Epithelial cell of esophagus (primary cell): ENCODE data around the gene ADORA1.

Source experiments
- DNase-seq: peaks from one replicate; pipeline ENCODE4 v3.0.0; 2010; ENCODE audit warnings: low read depth
- H3K4me3 ChIP-seq: 2 replicates; pipeline ENCODE4 v1.5.1; 2011; ENCODE audit warnings: mild to moderate bottlenecking, low read length, control low read depth
- TF ChIP-seq, protein P1 (sequence below): IDR thresholded peaks from 2 replicates; pipeline ENCODE4 v1.5.1; 2011; ENCODE audit warnings: low read depth, mild to moderate bottlenecking, low read length, control low read depth, inconsistent platforms; ENCODE audit not compliant: insufficient read depth; ENCODE audit errors: missing control alignments

The ADORA1 gene

DNA sequence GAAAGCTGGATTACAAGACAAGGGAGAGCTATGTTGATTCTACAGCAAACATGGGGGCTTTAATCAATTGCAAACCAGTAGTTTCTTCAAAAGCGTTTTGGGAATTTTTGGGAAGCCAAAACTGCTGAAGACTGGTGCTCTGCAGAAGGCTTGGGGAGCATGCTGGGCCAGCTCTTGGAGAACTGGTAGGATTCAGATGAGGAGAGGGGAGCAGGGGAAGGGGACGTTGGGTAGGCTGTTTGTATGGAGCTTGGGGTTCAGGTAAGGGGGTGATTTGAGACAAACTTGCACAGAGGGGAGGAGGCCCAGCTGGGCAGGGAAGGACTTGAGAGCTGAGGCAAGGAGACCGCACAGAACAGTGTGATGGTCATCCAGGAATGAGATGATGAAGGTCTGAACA, 39.1 kb upstream of the ADORA1 start:
- no peak overlapping the region for H3K4me3 ChIP-seq
- TF ChIP-seq, protein P1, sequence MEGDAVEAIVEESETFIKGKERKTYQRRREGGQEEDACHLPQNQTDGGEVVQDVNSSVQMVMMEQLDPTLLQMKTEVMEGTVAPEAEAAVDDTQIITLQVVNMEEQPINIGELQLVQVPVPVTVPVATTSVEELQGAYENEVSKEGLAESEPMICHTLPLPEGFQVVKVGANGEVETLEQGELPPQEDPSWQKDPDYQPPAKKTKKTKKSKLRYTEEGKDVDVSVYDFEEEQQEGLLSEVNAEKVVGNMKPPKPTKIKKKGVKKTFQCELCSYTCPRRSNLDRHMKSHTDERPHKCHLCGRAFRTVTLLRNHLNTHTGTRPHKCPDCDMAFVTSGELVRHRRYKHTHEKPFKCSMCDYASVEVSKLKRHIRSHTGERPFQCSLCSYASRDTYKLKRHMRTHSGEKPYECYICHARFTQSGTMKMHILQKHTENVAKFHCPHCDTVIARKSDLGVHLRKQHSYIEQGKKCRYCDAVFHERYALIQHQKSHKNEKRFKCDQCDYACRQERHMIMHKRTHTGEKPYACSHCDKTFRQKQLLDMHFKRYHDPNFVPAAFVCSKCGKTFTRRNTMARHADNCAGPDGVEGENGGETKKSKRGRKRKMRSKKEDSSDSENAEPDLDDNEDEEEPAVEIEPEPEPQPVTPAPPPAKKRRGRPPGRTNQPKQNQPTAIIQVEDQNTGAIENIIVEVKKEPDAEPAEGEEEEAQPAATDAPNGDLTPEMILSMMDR, result no peak
- no peak for DNase-seq

DNA sequence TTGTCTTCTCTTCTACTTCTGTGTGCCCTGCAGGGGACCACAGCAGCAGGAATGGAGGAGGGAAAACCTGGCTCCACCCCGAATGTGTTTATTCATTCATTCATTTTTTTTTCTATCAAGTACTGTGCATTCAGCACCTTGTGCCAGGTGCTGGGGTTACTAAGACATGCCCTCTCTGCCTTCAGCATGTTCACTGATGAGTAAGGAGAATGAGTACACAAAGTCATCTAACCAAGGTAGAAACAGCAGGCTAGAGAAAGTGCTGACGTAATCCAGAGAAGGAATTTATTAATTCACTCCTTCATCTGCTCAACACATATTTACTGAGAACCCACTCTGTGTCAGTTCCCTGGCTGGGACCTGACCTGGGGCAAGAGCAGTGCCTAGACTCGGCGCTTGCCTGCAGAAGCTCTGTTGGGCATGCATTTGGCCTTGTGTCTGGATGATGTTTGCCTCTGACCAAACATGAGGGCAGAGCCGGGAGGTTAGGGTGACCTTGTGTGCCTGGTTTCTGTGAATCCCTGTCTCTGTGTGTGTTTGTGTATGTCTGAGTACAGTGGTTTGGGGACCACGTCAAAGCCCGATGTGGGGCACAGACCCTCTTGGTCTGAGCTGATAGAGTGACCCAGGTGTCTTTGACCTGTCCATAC, 38.4 kb upstream of the ADORA1 start:
- TF ChIP-seq, protein P1, result no peak
- H3K4me3 ChIP-seq, result no peak overlapping the region
- peak; percentile 85 for DNase-seq

DNA sequence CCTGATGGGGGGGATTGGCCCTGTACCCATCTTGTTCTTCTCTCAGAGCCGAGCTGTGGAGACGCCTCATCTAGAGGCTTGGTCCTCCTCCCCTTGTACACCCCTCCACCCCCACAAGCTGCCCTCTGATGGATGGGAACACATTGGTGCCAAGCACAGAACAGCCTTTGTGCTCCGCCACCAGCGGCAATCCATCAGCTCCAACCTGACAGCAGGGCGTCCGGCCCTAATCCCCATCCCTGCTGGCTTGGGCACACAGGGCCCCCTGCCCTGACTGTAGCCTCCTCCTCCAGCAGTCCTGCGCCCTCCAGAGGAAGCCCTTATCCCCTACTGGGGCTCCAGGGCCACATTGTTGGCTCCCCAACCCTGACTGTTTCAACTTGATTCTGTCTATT, 37.9 kb upstream of the ADORA1 start:
- no peak overlapping the region for H3K4me3 ChIP-seq
- no peak for DNase-seq
- TF ChIP-seq, protein P1, result no peak

DNA sequence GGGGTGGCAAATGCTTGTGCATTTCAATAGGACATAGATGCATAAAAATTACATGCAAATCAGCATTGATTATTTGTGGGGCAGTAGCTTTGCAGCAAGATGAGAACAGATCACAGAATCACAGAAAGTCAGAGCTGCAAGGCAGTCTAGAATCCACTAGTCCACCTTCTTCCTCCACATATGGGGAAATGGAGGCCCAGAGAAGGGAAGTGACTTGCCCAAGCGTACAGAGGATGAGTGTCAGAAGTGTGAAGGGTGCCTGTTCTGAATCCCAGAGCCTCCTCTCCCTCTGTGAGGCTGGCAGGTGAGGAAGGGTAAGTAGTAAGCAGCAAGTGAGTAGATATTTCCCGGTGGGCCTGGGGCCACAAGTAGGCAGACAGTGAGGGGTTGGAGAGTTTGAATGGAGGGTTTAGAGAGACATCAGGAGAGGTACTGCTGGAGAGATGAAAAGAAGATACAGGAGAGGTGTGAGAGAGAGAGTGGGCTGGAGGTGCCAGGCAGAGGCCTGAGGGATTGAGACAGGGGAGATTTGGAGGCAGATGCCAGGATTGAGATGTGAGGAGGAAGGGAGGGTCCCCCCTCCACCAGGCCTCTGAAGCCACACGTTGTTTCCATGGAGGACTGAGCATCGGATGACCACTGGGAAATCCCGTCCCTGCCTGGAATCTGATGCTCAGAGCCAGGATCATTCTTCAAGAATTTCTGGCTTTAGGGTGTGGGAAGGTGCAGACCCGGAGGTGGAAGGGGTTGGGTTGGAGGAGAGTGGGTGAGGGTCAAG, 36.9 kb upstream of the ADORA1 start:
- TF ChIP-seq, protein P1, result no peak
- no peak for DNase-seq

DNA sequence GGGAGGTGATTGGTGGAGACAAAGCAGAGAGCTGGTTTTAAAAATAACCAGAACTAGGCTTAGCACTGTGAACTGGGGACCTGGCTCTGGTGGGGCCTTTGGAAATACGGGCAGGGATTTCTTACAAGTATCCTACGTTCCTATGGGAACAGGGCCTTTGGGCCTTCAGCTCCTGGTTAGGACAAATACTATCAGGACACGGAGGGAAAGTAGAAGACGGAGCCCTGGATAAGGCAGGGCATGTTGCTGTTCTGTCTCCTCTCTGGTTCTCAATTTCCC, 36.4 kb upstream of the ADORA1 start:
- TF ChIP-seq, protein P1, result no peak

More for the DNA sequence above, 36.9 kb upstream of the ADORA1 start:
- H3K4me3 ChIP-seq, result no peak overlapping the region

DNA sequence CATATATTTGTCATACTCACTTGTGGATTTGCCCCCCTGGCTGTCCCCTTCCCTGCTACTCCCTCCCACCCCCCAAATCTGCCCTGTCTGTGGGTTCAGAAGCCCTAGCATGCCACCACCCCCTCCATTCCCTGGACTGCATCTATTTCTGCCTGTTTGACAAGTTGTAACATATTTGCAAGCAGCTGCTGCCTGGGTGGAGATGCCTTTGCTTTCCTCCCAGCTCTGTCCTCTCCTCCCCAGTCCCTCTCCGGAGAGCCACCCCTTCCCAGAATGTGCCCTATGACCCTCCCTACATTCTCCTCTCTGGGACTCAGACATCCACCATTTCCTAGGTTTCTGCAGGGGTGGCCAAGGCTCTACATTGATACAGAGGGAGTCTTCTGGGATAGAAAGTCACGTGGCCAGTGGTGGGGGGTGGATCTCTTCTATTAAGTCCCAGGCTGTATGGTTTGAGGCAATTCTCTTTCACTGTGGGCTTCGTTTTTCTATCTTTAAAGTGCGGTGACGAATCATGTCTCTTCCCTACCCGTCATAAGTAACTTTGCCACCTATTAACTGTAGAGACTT, 35.7 kb upstream of the ADORA1 start:
- H3K4me3 ChIP-seq, result no peak overlapping the region
- DNase-seq, result peak; percentile 24
- TF ChIP-seq, protein P1, result no peak

More for the DNA sequence above, 36.4 kb upstream of the ADORA1 start:
- H3K4me3 ChIP-seq, result no peak overlapping the region
- no peak for DNase-seq
